ENCODE data around the gene USP3.

GRCh38 chr15:63513271-63513670, 8.9 kb downstream of the USP3 start:
- TF ChIP-seq CTCF (IDR thresholded peaks at IDR 0.05; ENCODE audit: low read depth, low read length, poor library complexity, severe bottlenecking) (no peak), EZH2phosphoT487 (IDR thresholded peaks at IDR 0.05; ENCODE audit: borderline replicate concordance, low read length) (no peak)

Data from DOHH2 (cell line).